Measurements from ENCODE around the gene VWA5A.
A peak's percentile ranks its signal among the peaks of the same experiment; 100 is the strongest.
"Not testable (repeated sequence)": the region's sequence is repeated elsewhere in the genome, so short reads cannot be mapped to it uniquely, and the experiment has no call there.

VWA5A gene

GRCh38 chr11:124094731-124095130 is 20.5 kb upstream of the VWA5A start:
- no peak for DNase-seq (ENCODE audit: low read depth in 2 of 2)

GRCh38 chr11:124096364-124096763 is 18.9 kb upstream of the VWA5A start:
- no peak for DNase-seq (ENCODE audit: low read depth in 2 of 2)

DNA sequence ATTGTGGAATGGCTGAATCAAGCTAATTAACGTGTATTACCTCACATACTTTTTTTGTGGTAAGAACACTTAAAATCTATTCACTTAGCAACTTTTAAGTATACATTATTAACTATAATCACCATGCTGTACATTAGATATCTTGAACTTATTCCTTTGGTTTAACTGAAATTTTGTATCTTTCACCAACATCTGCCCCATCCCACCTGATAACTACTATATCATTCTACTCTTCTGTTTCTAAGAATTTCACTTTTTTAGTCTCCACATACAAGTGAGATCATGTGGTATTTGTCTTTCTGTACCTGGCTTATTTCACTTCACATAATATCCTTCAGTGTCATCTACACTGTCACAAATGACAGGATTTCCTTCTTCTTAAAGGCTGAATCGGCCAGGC is 17.1 kb upstream of the VWA5A start:
- DNase-seq (ENCODE audit: low read depth in 2 of 2): no peak

GRCh38 chr11:124101737-124102136 is 13.5 kb upstream of the VWA5A start:
- DNase-seq (ENCODE audit: low read depth in 2 of 2): no peak

- DNase-seq (ENCODE audit: low read depth in 2 of 2): no peak
Measured at GRCh38 chr11:124108156-124108555, 7.1 kb upstream of the VWA5A start.

DNA sequence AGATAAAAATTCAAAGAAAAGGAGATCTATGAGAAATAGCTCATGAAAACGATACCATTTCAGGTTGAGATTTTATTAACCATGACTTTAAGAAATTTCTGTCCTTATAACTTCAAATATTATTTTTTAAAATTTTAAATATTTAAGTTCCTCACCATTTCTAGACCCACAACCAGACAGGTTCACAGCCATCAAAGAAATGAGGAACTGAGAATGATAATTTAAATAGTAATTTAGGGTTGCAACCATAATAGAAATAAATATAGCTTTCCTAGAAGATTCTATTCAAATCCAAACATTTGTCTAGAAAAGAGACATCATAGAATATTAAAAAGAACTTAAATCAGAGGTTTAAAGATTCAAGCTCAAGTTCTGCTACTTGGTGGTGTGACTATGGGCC is 5.9 kb upstream of the VWA5A start:
- no peak for DNase-seq (ENCODE audit: low read depth in 2 of 2)

DNA sequence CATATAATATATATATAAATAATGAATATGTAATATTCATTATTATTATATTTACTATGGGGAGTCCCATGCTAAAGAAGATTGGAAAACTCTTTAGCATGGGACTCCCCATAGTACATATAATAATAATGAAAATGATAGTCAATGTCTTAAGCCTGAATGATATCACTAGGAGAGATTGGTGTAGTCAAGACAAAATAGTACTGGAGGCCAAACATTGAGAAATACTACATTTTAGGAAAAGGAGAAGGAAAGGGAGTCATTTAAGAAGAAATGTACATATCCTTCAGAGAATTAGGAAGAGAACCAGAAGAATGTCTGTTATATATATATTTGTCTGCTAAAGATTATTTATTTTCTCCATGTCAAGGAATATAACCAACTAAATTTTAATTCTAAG is 5.0 kb upstream of the VWA5A start:
- no peak for DNase-seq (ENCODE audit: low read depth in 2 of 2)

- DNase-seq (ENCODE audit: low read depth in 2 of 2): no peak
Measured at GRCh38 chr11:124113890-124114289, 1.4 kb upstream of the VWA5A start.

DNA sequence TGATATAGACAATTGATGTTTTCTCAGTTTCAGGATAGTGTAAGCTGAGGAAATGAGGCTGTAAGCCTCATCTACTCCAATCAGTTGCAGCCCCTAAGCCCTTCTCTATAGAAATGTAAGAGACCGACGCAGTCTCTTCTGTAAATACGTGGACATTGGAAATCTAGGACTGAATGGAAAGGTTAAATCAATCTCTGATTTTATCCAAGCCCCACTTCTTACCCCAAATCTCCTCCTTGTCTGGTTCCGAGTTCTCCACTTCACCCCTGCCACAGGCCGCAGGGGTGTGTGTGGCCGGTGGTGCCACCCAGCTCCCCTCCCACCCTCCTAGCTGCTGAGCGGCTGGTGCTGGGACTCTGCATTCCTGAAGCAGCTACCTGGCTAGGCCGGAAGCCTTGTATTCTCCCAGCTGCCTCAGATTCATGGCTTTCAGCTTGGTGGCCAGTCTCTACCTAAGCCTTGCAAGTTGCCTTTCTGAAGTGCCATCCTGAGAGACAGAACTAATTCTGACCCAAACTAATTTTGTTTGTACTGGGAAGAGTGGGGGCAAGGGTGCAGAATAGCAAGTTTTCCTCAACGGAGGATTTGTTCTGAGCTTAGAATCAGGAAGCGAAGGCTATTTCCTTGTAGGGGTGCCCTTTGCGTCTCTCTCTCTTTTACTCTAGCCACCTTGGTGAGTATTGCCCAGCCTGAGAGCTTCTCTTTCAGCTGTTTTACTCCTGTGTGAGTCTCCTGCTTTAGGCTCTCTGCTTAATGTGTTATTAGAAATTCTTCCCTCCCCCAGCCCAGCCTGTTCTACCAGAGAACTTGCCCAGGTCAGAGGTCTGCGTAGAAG is 749 bp downstream of the VWA5A start:
- DNase-seq (ENCODE audit: low read depth in 2 of 2): peak in 1 of 2 donors; percentile 4

- DNase-seq (ENCODE audit: low read depth in 2 of 2): no peak
Measured at GRCh38 chr11:124119103-124119502, 3.9 kb downstream of the VWA5A start.

DNA sequence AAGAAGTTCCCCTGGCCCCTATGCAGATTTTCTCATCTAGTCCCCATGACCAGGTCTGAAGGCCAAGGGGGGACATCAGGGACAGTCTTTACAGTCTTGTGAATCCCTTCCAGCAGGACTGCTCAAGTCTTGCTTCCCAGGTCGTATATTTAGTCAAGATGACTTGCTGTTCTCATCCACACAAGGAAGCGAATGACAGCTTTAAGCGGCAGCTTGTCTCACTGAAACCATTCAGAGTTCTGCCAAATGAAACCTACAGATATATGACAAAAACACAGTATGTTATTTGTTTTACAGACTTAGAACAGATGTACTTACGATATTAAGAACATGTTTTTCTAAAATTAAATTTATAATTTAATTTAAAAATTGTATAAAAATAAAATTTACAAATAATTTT is 5.6 kb downstream of the VWA5A start:
- no peak for DNase-seq (ENCODE audit: low read depth in 2 of 2)

GRCh38 chr11:124122123-124122522 is 6.9 kb downstream of the VWA5A start:
- no peak for DNase-seq (ENCODE audit: low read depth in 2 of 2)

DNA sequence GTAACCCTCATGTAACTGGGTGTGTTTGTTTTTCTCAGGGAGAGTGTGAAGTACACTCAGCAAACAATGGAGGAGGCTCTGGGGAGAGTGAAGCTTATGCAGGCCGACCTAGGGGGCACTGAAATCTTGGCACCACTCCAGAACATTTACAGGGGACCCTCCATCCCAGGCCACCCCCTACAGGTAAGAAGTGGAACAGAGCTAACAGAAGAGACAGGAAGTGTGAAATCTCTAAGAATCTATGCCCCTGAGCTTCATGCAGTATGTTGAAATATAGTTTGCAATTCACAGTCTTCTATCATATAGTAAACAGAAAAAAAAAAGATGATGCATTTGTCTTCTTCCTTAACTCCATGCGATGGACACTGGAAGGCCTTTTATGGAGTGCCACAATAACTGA is 8.4 kb downstream of the VWA5A start:
- DNase-seq (ENCODE audit: low read depth in 2 of 2): no peak

DNA sequence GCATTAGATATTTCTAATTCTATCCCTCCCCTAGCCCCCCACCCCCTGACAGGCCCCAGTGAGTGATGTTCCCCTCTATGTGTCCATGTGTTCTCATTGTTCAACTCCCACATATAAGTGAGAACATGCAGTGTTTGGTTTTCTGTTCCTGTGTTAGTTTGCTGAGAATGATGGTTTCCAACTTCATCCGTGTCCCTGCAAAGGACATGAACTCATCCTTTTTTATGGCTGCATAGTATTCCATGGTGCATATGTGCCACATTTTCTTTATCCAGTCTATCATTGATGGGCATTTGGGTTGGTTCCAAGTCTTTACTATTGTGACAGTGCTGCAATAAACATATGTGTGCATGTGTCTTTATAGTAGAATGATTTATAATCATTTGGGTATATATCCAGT is 11.9 kb downstream of the VWA5A start:
- DNase-seq (ENCODE audit: low read depth in 2 of 2): not testable (repeated sequence)

DNA sequence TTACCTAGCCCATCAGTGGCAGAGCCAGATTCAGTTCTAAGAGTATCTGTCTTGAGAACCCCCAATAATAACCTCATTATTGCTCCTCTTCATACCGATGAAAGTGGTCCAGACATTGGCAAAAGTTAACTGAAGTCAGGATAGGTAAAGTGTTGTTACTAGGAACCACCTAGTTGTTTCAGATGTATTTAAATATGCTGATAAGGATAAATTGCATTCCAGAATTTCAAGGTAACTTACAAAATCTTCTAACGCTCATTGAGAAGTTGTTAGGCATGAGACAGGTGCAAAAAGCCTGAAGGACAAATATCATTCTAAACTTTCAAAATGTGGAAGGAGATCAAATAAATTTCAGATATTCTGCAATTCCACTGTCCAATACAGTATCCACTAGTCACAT is 27.8 kb downstream of the VWA5A start:
- no peak for DNase-seq (ENCODE audit: low read depth in 2 of 2)

DNA sequence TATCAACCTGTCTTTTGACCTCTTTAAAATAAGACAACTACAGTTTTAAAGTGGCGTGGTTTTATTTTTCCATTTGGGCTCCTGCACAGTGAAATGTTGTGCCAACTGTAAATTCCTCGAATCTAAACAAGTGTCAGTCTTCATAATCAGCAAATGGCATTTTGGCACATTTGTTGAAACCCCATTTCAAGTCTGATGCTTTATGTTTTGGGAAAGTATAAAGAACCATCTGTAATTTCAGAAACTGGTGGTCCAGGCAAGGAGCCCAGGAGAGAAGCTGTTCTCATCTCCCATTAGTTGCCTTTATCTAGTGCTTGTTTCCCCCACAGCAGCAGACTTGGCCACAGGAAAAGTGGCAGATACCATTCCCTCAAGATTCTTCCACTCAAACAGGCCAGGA is 32.7 kb downstream of the VWA5A start:
- no peak for DNase-seq (ENCODE audit: low read depth in 2 of 2)

- DNase-seq (ENCODE audit: low read depth in 2 of 2): no peak
Measured at GRCh38 chr11:124150684-124151083, 35.4 kb downstream of the VWA5A start.

GRCh38 chr11:124152770-124153407 is 37.6 kb downstream of the VWA5A start:
- DNase-seq (ENCODE audit: low read depth in 2 of 2): no peak

DNA sequence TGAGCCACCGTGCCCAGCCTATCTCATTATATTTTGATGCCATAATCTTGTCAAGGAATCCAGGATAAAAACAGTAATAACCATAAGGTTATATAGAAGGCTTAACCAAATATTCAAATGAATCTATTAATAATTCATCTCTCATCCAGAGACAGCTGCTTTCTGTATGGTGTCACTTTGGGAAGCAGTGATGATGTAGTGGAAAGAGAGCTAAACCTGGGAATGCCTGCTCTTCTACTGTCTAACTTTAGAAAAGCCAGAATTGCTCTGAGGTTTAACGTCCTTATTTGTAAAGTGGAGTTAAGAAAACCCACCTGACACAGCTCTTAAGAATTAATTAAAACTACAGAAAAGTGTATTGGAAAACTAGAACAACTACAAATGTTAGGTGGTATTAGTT is 38.6 kb downstream of the VWA5A start:
- DNase-seq (ENCODE audit: low read depth in 2 of 2): no peak

GRCh38 chr11:124159481-124159880 is 44.2 kb downstream of the VWA5A start:
- no peak for DNase-seq (ENCODE audit: low read depth in 2 of 2)

DNA sequence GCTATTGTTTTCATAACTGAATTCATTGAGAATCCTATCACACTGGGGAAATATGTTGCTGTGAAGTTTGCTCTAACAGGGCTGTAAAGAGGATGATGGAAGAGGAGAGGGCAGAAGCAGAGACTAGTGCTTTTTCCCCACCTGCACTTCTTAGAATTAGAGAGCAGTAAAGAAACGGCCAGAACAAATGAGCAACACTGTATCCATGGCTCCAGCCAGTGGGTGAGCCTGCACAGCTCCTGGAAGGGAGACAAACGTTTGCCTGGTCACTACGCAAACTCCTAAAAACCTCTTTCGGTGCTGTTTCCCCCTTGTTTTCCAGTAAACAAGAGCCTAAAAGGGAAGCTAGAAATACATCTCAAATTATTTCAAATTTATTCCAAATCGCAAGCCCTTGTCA is 45.7 kb downstream of the VWA5A start:
- DNase-seq (ENCODE audit: low read depth in 2 of 2): no peak

DNA sequence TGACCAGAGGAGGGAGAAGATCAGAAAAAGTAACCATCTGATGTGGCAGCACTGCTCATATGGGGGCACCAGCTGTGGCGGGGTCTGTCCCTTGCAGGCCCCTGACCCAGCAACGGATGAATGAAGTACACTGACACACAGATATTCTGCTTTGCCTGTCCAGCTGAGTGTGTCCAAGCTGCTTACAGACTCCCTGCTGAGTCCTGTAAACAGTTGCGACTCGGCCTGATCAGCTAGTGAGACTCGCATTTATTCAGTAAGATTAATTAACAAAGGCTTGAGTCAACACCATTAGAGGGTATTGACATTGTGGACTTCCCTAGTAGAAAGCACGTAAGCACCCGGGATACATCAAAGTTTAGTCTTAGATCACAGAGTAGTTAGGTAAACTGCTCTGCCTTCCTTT is 52.6 kb downstream of the VWA5A start:
- no peak for DNase-seq (ENCODE audit: low read depth in 2 of 2)

DNA sequence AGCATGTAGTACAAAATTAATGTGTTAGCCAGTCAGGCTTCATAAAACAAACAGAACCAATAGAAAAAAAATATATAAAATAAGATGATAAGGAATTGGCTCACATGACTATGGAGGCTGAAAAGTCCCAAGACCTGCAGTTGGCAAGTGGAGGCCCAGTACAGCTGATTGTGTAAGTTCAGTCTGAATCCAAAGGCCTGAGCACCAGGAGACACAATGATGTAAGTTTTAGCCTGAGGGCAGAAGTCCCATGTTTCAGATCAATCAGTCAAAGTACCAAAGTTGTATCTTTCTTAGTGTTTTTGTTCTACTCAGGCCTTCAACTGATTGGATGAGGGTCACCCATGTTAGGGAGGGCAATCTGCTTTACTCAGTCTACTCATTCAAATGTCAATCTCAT is 53.5 kb downstream of the VWA5A start:
- no peak for DNase-seq (ENCODE audit: low read depth in 2 of 2)

GRCh38 chr11:124170315-124170714 is 55.1 kb downstream of the VWA5A start:
- DNase-seq (ENCODE audit: low read depth in 2 of 2): not testable (repeated sequence)
